Panc1 (cell line): ENCODE data around the gene ADGRG7. TPM values are rescaled to one million over a fixed set of nuclear protein-coding genes. Genes with fewer than 3 reads are reported as not detected.

ENCODE experiments used
- ATAC-seq: fragments of 200-7000 bp; cut with Tn5 transposase; 2 replicates; pipeline ENCODE4 v1.9.1; 2020; ENCODE audit warnings: mild to moderate bottlenecking, moderate library complexity
- BruUV-seq: library from RNA; stranded (reverse); fragments of 400-500 nt; replicated peaks from 2 replicates; lab custom pipeline; 2021; lab: Mats Ljungman, UMichigan
- CTCF ChIA-PET: fragments of 300-600 bp; sonication (Branson Sonifier 250); formaldehyde crosslinking; loops from one replicate; lab custom pipeline; 2022; ENCODE audit warnings: antibody characterized with exemption; lab: Charles Lee
- POLR2A ChIA-PET: fragments of 300-600 bp; sonication (Branson Sonifier 250); formaldehyde crosslinking; loops from one replicate; lab custom pipeline; 2022; ENCODE audit warnings: antibody characterized with exemption; lab: Charles Lee
- DNase-seq: peaks from one replicate; pipeline ENCODE4 v3.0.0-alpha.2; 2010; ENCODE audit warnings: low read depth, low spot score
- H3K27ac ChIP-seq: 2 replicates; pipeline ENCODE4 v1.5.1; 2011; ENCODE audit warnings: mild to moderate bottlenecking, low read length, inconsistent platforms
- H3K27me3 ChIP-seq: fragments of 200-500 bp; sonication (Bioruptor generic); 2 replicates; pipeline ENCODE4 v1.6.0; 2014; ENCODE audit warnings: low read length, inconsistent platforms; ENCODE audit not compliant: control insufficient read depth, insufficient read depth
- H3K36me3 ChIP-seq: fragments of 200-500 bp; sonication (Bioruptor generic); 2 replicates; pipeline ENCODE4 v1.5.1; 2014; ENCODE audit warnings: inconsistent platforms, mild to moderate bottlenecking, low read length, moderate library complexity; ENCODE audit not compliant: control insufficient read depth, insufficient read depth
- H3K4me1 ChIP-seq: 2 replicates; pipeline ENCODE4 v1.5.1; 2011; ENCODE audit warnings: inconsistent platforms, mild to moderate bottlenecking, low read length, moderate library complexity; ENCODE audit not compliant: control insufficient read depth, insufficient read depth
- H3K4me3 ChIP-seq, 2 experiments: 2 replicates each; pipeline ENCODE4 v1.5.1; 2011 to 2012; ENCODE audit warnings: low read depth in 2 of 2, low read length in 2 of 2, mild to moderate bottlenecking in 2 of 2, inconsistent platforms in 1 of 2, moderate library complexity in 1 of 2
- H3K9me3 ChIP-seq: fragments of 200-500 bp; sonication (Bioruptor generic); 2 replicates; pipeline ENCODE4 v1.5.1; 2014; ENCODE audit warnings: low read depth, mild to moderate bottlenecking, inconsistent platforms, low read length, moderate library complexity; ENCODE audit not compliant: control insufficient read depth, insufficient read depth
- CTCF ChIP-seq: fragments of 450-650 bp; IDR thresholded peaks from 2 replicates; pipeline ENCODE4 v1.5.1; 2017; ENCODE audit warnings: mild to moderate bottlenecking
- POLR2AphosphoS5 ChIP-seq: IDR thresholded peaks from 2 replicates; pipeline ENCODE4 v1.6.1; 2012; ENCODE audit warnings: mild to moderate bottlenecking, low read depth, low read length, moderate library complexity
- SIN3A ChIP-seq: IDR thresholded peaks from 2 replicates; pipeline ENCODE4 v1.6.1; 2012; ENCODE audit warnings: low read depth, mild to moderate bottlenecking, low read length, moderate library complexity, borderline replicate concordance; ENCODE audit not compliant: insufficient read depth
- TCF7L2 ChIP-seq: IDR thresholded peaks from 2 replicates; pipeline ENCODE4 v1.6.1; 2011; ENCODE audit warnings: mild to moderate bottlenecking, low read depth, low read length, inconsistent platforms
- in situ Hi-C: cut with HindIII; loops from 2 replicates; pipeline ENCODE4 v1.10.0; 2016; ENCODE audit warnings: low sequenced_read_pairs, low pct_unique_long_range_greater_than_20kb
- intact Hi-C: fragments of 100-400 bp; cut with micrococcal nuclease; formaldehyde crosslinking; loops from one replicate; pipeline ENCODE4 v1.10.0; 2022; ENCODE audit not compliant: unreplicated experiment
- total RNA-seq: library from RNA; stranded (reverse); gene quantifications from one replicate; pipeline ENCODE4 v1.2.1, GENCODE V29; 2021; ENCODE audit not compliant: unreplicated experiment
- TF ChIP-seq, protein P1 (sequence below), 2 experiments: IDR thresholded peaks; 2 replicates each; pipeline ENCODE4 v1.6.1; 2011 to 2012; ENCODE audit warnings: low read depth in 2 of 2, control low read depth in 1 of 2, low read length in 1 of 2, mild to moderate bottlenecking in 1 of 2, moderate library complexity in 1 of 2; ENCODE audit not compliant: insufficient read depth in 1 of 2

ADGRG7 gene
- total RNA-seq, 1 experiment from 2014 or later, result not detected

DNA sequence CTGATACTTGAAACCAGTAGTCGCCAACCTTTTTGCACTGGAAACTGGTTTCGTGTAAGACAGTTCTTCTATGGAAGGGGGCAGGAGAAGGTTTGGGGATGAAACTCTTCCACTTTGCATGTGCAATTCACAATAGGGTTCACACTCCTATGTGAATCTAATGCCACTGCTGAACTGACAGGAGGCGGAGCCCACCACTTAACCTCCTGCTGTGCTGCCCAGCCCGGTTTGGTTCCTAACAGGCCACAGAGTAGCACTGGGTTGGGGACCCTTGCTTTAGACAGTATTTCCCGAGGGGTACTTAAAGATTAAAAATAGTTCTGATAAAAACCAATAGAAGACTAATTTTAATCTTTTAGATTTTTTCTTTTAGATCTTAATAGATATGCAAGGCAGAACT, 111.0 kb downstream of the ADGRG7 start:
- CTCF ChIA-PET, result no interaction called here

DNA sequence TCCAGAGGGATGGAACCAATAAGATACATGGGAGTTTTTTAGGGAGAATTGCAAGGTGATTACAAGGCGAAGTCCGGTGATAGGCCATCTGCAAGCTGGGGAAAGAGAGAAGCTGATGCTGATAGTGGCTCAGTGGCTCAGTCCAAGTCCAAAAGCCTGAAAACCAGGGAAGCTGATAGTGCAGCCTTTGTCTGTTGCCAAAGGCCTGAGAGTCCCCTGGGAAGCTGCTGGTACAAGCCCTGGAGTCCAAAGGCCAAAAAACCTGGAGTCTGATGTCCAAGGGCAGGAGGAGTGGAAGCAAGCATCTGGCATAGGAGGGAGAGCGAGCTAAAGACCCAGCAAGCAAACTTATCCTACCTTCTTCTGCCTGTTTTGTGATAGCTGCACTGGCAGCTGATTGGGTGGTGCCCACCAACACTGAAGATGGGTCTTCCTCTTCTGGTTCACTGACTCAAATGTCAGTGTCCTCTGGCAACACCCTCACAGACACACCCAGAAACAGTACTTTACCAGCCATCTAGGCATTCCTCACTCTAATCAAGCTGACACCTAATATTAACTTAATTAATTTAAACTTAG, 116.6 kb downstream of the ADGRG7 start:
- intact Hi-C loops (no loop called here), in situ Hi-C loops (no loop called here)
- POLR2A ChIA-PET, result interaction anchor here (0.6 kb wide), 1 partner anchor 81 kb away, joined by 9 read pairs; no protein-coding TSS in a partner anchor
- Histone ChIP-seq H3K4me1 (no peaks in the 10 kb centered on the region), H3K4me3 (no peak overlapping the region), H3K27ac (no peak overlapping the region), H3K27me3 (no peaks in the 10 kb centered on the region), H3K36me3 (peaks cover 60% of the 10 kb centered on the region), H3K9me3 (no peaks in the 10 kb centered on the region)
- no TSS peak for BruUV-seq
- DNase-seq (no peak), ATAC-seq (no peak)
- CTCF ChIA-PET, result no interaction called here
- TF ChIP-seq POLR2AphosphoS5 (no peak), CTCF (no peak), SIN3A (no peak), TCF7L2 (no peak)
- TF ChIP-seq, protein P1, sequence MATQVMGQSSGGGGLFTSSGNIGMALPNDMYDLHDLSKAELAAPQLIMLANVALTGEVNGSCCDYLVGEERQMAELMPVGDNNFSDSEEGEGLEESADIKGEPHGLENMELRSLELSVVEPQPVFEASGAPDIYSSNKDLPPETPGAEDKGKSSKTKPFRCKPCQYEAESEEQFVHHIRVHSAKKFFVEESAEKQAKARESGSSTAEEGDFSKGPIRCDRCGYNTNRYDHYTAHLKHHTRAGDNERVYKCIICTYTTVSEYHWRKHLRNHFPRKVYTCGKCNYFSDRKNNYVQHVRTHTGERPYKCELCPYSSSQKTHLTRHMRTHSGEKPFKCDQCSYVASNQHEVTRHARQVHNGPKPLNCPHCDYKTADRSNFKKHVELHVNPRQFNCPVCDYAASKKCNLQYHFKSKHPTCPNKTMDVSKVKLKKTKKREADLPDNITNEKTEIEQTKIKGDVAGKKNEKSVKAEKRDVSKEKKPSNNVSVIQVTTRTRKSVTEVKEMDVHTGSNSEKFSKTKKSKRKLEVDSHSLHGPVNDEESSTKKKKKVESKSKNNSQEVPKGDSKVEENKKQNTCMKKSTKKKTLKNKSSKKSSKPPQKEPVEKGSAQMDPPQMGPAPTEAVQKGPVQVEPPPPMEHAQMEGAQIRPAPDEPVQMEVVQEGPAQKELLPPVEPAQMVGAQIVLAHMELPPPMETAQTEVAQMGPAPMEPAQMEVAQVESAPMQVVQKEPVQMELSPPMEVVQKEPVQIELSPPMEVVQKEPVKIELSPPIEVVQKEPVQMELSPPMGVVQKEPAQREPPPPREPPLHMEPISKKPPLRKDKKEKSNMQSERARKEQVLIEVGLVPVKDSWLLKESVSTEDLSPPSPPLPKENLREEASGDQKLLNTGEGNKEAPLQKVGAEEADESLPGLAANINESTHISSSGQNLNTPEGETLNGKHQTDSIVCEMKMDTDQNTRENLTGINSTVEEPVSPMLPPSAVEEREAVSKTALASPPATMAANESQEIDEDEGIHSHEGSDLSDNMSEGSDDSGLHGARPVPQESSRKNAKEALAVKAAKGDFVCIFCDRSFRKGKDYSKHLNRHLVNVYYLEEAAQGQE (IDR thresholded peaks at IDR 0.05; ENCODE audit: insufficient read depth in 1 of 2, low read depth in 2 of 2, low read length in 1 of 2), result no peak

More for the DNA sequence above, 111.0 kb downstream of the ADGRG7 start:
- no TSS peak for BruUV-seq
- H3K4me1 ChIP-seq, result 0 out of 2 replicates have a peak, but pooled peaks cover 4% of the 10 kb centered on the region
- H3K4me3 ChIP-seq, result no peak overlapping the region
- peaks cover 53% of the 10 kb centered on the region for H3K36me3 ChIP-seq
- in situ Hi-C loops (no loop called here), intact Hi-C loops (no loop called here)
- ATAC-seq (no peak), DNase-seq (no peak)
- H3K27me3 ChIP-seq, result no peaks in the 10 kb centered on the region
- no peaks in the 10 kb centered on the region for H3K9me3 ChIP-seq
- no peak overlapping the region for H3K27ac ChIP-seq
- TF ChIP-seq CTCF, result no peak
- TF ChIP-seq SIN3A, result no peak
- TF ChIP-seq TCF7L2, result no peak
- TF ChIP-seq, protein P1 (IDR thresholded peaks at IDR 0.05; ENCODE audit: insufficient read depth in 1 of 2, low read depth in 2 of 2, low read length in 1 of 2), result no peak
- no peak for TF ChIP-seq POLR2AphosphoS5
- POLR2A ChIA-PET, result no interaction called here
